Measurements from ENCODE around the gene ZDHHC14.

GRCh38 chr6:157539900-157540752, 159.1 kb downstream of the ZDHHC14 start:
- TF ChIP-seq EP300 (IDR thresholded peaks at IDR 0.05; ENCODE audit: borderline replicate concordance), result no peak
- no peak for TF ChIP-seq TAF1 (IDR thresholded peaks at IDR 0.05; ENCODE audit: low read depth)
- TF ChIP-seq EGR1 (IDR thresholded peaks at IDR 0.05), result no peak
- TF ChIP-seq, protein P1, sequence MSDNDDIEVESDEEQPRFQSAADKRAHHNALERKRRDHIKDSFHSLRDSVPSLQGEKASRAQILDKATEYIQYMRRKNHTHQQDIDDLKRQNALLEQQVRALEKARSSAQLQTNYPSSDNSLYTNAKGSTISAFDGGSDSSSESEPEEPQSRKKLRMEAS (IDR thresholded peaks at IDR 0.05), result no peak
- no peak for TF ChIP-seq YY1 (IDR thresholded peaks at IDR 0.05; ENCODE audit: low read depth)
- TF ChIP-seq CREB1 (IDR thresholded peaks at IDR 0.05; ENCODE audit: low read depth), result no peak
